Body of pancreas (tissue), 4 donors: Measurements from ENCODE around the gene STAB1.

Source experiments
- CTCF ChIP-seq, 7 experiments: fragments of 450-650 bp in 4 of 7; fragments of 200-600 bp in 3 of 7; sonication (generic) in 3 of 7; IDR thresholded peaks; one replicate each; pipeline ENCODE4 v1.5.1; 2016 to 2019; ENCODE audit warnings: antibody characterized with exemption in 7 of 7
- POLR2A ChIP-seq, 3 donors: fragments of 450-650 bp; IDR thresholded peaks; one replicate each; pipeline ENCODE4 v1.6.1; 2016; ENCODE audit warnings: antibody characterized with exemption in 3 of 3, mild to moderate bottlenecking in 2 of 3

GRCh38 chr3:52517796-52518722 is 22.9 kb downstream of the STAB1 start:
- TF ChIP-seq CTCF (IDR thresholded peaks at IDR 0.05) (no peak), POLR2A (IDR thresholded peaks at IDR 0.05) (no peak)
